GM11168 (cell line): ENCODE data around the gene KCNK7.

ENCODE experiments used
- in situ Hi-C: fragments of 300-500 bp; cut with MboI; formaldehyde crosslinking; loops from one replicate; pipeline ENCODE4 v1.12.0; 2022; ENCODE audit warnings: low sequenced_read_pairs; ENCODE audit not compliant: unreplicated experiment

Gene KCNK7

GRCh38 chr11:65612691-65613090 lies 17.1 kb upstream of the KCNK7 start:
- in situ Hi-C loops = no loop called here

- in situ Hi-C loops = no loop called here
These were observed 16.4 kb upstream of the KCNK7 start for GRCh38 chr11:65611758-65612603.

GRCh38 chr11:65611028-65611757 lies 15.6 kb upstream of the KCNK7 start:
- in situ Hi-C loops = no loop called here

GRCh38 chr11:65610404-65610803 lies 14.8 kb upstream of the KCNK7 start:
- in situ Hi-C loops = no loop called here

- in situ Hi-C loops = no loop called here
These were observed 14.1 kb upstream of the KCNK7 start for GRCh38 chr11:65609665-65610064.

GRCh38 chr11:65609229-65609628 lies 13.6 kb upstream of the KCNK7 start:
- in situ Hi-C loops = no loop called here

- in situ Hi-C loops = no loop called here
These were observed 12.2 kb upstream of the KCNK7 start for GRCh38 chr11:65607614-65608426.

GRCh38 chr11:65606876-65607613 lies 11.4 kb upstream of the KCNK7 start:
- in situ Hi-C loops = no loop called here

GRCh38 chr11:65604258-65604657 lies 8.7 kb upstream of the KCNK7 start:
- in situ Hi-C loops = no loop called here

GRCh38 chr11:65599955-65600246 lies 4.3 kb upstream of the KCNK7 start:
- in situ Hi-C loops = no loop called here

- in situ Hi-C loops = no loop called here
These were observed 3.8 kb upstream of the KCNK7 start for GRCh38 chr11:65599216-65599954.

- in situ Hi-C loops = no loop called here
These were observed 2.7 kb upstream of the KCNK7 start for GRCh38 chr11:65598258-65598699.

GRCh38 chr11:65596520-65596919 lies 920 bp upstream of the KCNK7 start:
- in situ Hi-C loops = no loop called here

GRCh38 chr11:65595131-65595530 lies 469 bp downstream of the KCNK7 start:
- in situ Hi-C loops = no loop called here

GRCh38 chr11:65593518-65594414 lies 1.8 kb downstream of the KCNK7 start:
- in situ Hi-C loops = no loop called here

- in situ Hi-C loops = no loop called here
These were observed 2.6 kb downstream of the KCNK7 start for GRCh38 chr11:65592858-65593517.

- in situ Hi-C loops = no loop called here
These were observed 3.4 kb downstream of the KCNK7 start for GRCh38 chr11:65591939-65592857.
